ENCODE measurements around the gene EXT2.

DNA sequence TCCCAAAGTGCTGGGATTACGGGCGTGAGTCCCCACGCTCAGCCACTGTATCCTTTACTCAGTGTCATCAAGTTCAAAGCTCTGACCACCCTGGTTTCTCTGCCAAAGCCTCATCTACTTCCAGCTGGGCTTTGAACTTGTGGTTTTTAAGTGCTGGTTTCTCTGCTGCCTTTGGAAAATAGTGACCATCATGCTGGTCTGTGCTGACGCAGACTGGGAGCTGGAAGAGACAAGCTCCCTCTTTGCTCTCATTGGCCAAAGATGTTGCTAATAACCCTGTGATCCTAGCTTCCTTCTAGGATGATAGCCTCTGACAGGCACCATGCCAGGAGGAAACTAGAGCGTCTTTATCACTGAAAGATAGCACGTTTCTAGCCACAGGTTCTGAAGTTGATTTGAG is 152.0 kb downstream of the EXT2 start:
- TF ChIP-seq RAD21 (CRISPR knock-in tag; IDR thresholded peaks at IDR 0.05) (no peak), MIER3 (CRISPR knock-in tag; IDR thresholded peaks at IDR 0.05; ENCODE audit: borderline replicate concordance) (no peak), ZNF510 (CRISPR knock-in tag; IDR thresholded peaks at IDR 0.05; ENCODE audit: low read depth) (no peak)
- TF ChIP-seq, protein P1, sequence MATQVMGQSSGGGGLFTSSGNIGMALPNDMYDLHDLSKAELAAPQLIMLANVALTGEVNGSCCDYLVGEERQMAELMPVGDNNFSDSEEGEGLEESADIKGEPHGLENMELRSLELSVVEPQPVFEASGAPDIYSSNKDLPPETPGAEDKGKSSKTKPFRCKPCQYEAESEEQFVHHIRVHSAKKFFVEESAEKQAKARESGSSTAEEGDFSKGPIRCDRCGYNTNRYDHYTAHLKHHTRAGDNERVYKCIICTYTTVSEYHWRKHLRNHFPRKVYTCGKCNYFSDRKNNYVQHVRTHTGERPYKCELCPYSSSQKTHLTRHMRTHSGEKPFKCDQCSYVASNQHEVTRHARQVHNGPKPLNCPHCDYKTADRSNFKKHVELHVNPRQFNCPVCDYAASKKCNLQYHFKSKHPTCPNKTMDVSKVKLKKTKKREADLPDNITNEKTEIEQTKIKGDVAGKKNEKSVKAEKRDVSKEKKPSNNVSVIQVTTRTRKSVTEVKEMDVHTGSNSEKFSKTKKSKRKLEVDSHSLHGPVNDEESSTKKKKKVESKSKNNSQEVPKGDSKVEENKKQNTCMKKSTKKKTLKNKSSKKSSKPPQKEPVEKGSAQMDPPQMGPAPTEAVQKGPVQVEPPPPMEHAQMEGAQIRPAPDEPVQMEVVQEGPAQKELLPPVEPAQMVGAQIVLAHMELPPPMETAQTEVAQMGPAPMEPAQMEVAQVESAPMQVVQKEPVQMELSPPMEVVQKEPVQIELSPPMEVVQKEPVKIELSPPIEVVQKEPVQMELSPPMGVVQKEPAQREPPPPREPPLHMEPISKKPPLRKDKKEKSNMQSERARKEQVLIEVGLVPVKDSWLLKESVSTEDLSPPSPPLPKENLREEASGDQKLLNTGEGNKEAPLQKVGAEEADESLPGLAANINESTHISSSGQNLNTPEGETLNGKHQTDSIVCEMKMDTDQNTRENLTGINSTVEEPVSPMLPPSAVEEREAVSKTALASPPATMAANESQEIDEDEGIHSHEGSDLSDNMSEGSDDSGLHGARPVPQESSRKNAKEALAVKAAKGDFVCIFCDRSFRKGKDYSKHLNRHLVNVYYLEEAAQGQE (IDR thresholded peaks at IDR 0.05; ENCODE audit: borderline replicate concordance in 1 of 2, low read depth in 1 of 2, low read length in 2 of 2) = no peak
- TF ChIP-seq, protein P2, sequence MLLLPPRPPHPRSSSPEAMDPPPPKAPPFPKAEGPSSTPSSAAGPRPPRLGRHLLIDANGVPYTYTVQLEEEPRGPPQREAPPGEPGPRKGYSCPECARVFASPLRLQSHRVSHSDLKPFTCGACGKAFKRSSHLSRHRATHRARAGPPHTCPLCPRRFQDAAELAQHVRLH (CRISPR knock-in tag; IDR thresholded peaks at IDR 0.05; ENCODE audit: borderline replicate concordance, low read depth) = no peak
